Keratinocyte (primary cell): Measurements from ENCODE around the gene FAM83C. TPM values are rescaled to one million over a fixed set of nuclear protein-coding genes. Genes with fewer than 3 reads are reported as not detected.

Experiments
- DNase-seq: peaks from one replicate; pipeline ENCODE4 v3.0.0-alpha.2; 2011; ENCODE audit warnings: low read depth, missing footprints, low spot score
- FAIRE-seq: peaks from 2 replicates; lab custom pipeline; 2011; peaks lifted over from hg19 to GRCh38; lab: Jason Lieb, UNC
- H2AFZ ChIP-seq: 2 replicates; pipeline ENCODE4 v1.6.0; 2012; ENCODE audit warnings: low read length, control low read depth, inconsistent platforms; ENCODE audit not compliant: control insufficient read depth
- H3K27ac ChIP-seq: 2 replicates; pipeline ENCODE4 v1.5.1; 2011; ENCODE audit warnings: low read length; ENCODE audit not compliant: control insufficient read depth, insufficient read depth
- H3K27me3 ChIP-seq: 3 replicates; pipeline ENCODE4 v1.6.0; 2011; ENCODE audit warnings: low read length; ENCODE audit not compliant: control insufficient read depth, insufficient read depth; ENCODE audit errors: extremely low read depth
- H3K36me3 ChIP-seq, 2 experiments: 2 replicates in 1 of 2; 3 replicates in 1 of 2; pipeline ENCODE4 v1.5.1; 2011; ENCODE audit warnings: low read length in 2 of 2, mild to moderate bottlenecking in 1 of 2; ENCODE audit not compliant: control insufficient read depth in 2 of 2, insufficient read depth in 2 of 2; ENCODE audit errors: extremely low read depth in 1 of 2
- H3K4me1 ChIP-seq: 3 replicates; pipeline ENCODE4 v1.5.1; 2011; ENCODE audit warnings: low read length; ENCODE audit not compliant: control insufficient read depth, insufficient read depth; ENCODE audit errors: extremely low read depth
- H3K4me2 ChIP-seq: 3 replicates; pipeline ENCODE4 v1.6.0; 2011; ENCODE audit warnings: low read depth, low read length; ENCODE audit not compliant: control insufficient read depth, insufficient read depth; ENCODE audit errors: extremely low read depth
- H3K4me3 ChIP-seq, 3 experiments: fragments of 200-600 bp in 1 of 3; sonication (generic) in 1 of 3; 2 replicates in 2 of 3; 3 replicates in 1 of 3; pipeline ENCODE4 v1.5.1; 2011 to 2016; ENCODE audit warnings: low read length in 3 of 3, mild to moderate bottlenecking in 3 of 3, control low read depth in 2 of 3, inconsistent platforms in 1 of 3, low read depth in 1 of 3, mixed read lengths in 1 of 3, mixed run types in 1 of 3, moderate library complexity in 1 of 3; ENCODE audit not compliant: control insufficient read depth in 2 of 3, insufficient read depth in 2 of 3; ENCODE audit errors: extremely low read depth in 1 of 3
- H3K79me2 ChIP-seq: 2 replicates; pipeline ENCODE4 v1.6.0; 2012; ENCODE audit warnings: low read length; ENCODE audit not compliant: control insufficient read depth, insufficient read depth
- H3K9ac ChIP-seq: 3 replicates; pipeline ENCODE4 v1.6.0; 2011; ENCODE audit warnings: low read length; ENCODE audit not compliant: control insufficient read depth, insufficient read depth; ENCODE audit errors: extremely low read depth
- H3K9me1 ChIP-seq: 3 replicates; pipeline ENCODE4 v1.6.0; 2011; ENCODE audit warnings: low read length; ENCODE audit not compliant: control insufficient read depth, insufficient read depth; ENCODE audit errors: extremely low read depth
- H3K9me3 ChIP-seq: 2 replicates; pipeline ENCODE4 v1.5.1; 2012; ENCODE audit warnings: low read depth, low read length; ENCODE audit not compliant: control insufficient read depth
- H4K20me1 ChIP-seq: 3 replicates; pipeline ENCODE4 v1.6.0; 2011; ENCODE audit warnings: low read length; ENCODE audit not compliant: control insufficient read depth, insufficient read depth; ENCODE audit errors: extremely low read depth
- CTCF ChIP-seq, 3 experiments: IDR thresholded peaks in 1 of 3; conservative IDR thresholded peaks in 1 of 3; optimal IDR thresholded peaks in 1 of 3; 2 replicates in 2 of 3; 3 replicates in 1 of 3; pipeline versions ENCODE3 to v1.5.1; 2011; ENCODE audit warnings: low read length in 3 of 3, mild to moderate bottlenecking in 3 of 3, moderate library complexity in 2 of 3, control low read depth in 1 of 3, inconsistent platforms in 1 of 3; ENCODE audit not compliant: insufficient read depth in 2 of 3; ENCODE audit errors: extremely low read depth in 1 of 3
- EZH2 ChIP-seq: IDR thresholded peaks from one replicate; pipeline ENCODE4 v1.6.1; 2012; ENCODE audit warnings: inconsistent platforms, mild to moderate bottlenecking, low read length, moderate library complexity
- dilution Hi-C: fragments of 300-500 bp; cut with MboI; formaldehyde crosslinking; loops from one replicate; pipeline ENCODE4 v1.7.0; 2020; ENCODE audit warnings: low sequenced_read_pairs; ENCODE audit not compliant: extremely low pct_ligation_motif_present
- polyA plus RNA-seq, 5 experiments: library from polyadenylated mRNA; depleted of rRNA in 3 of 5; stranded (reverse) in 3 of 5; stranded (forward) in 1 of 5; unstranded in 1 of 5; fragments of >200 nt; gene quantifications; 1 replicate in 1 of 5; 2 replicates in 3 of 5; 3 replicates in 1 of 5; pipeline versions ENCODE4 v1.2.1 to v1.2.3, GENCODE V29; 2011 to 2012; ENCODE audit warnings: missing spikeins in 2 of 5, low read depth in 1 of 5, low replicate concordance in 1 of 5

The FAM83C gene
- polyA plus RNA-seq, 1 donor (not counting 4 experiments of a cell fraction or from before 2014, with no cell fraction given) = 12.4 TPM

GRCh38 chr20:35329435-35330139 lies 37.4 kb upstream of the FAM83C start:
- no peak for DNase-seq
- TF ChIP-seq EZH2 = no peak
- TF ChIP-seq CTCF (optimal IDR thresholded peaks at IDR 0.05 in 1 of 3, IDR thresholded peaks at IDR 0.05 in 1 of 3, conservative IDR thresholded peaks at IDR 0.05 in 1 of 3; ENCODE audit: extremely low read depth in 1 of 3, insufficient read depth in 2 of 3, low read length in 3 of 3) = peak; percentile 76 to 89 (median 85)
- Histone ChIP-seq H3K4me3 (no peak overlapping the region), H3K27me3 (no peaks in the 10 kb centered on the region), H3K9ac (no peak overlapping the region), H3K27ac (peak overlapping the region; percentile 22), H3K36me3 (peaks cover 0 to 4% of the 10 kb centered on the region in 2 experiments), H2AFZ (no peak overlapping the region), H3K9me3 (no peaks in the 10 kb centered on the region), H3K79me2 (no peaks in the 10 kb centered on the region), H3K4me1 (peaks cover 17% of the 10 kb centered on the region), H4K20me1 (no peaks in the 10 kb centered on the region), H3K4me2 (no peak overlapping the region), H3K9me1 (no peaks in the 10 kb centered on the region)
- peak; percentile 5 for FAIRE-seq
- dilution Hi-C loops = no loop called here

- DNase-seq = no peak
- no peak overlapping the region for H3K27ac ChIP-seq
- no peak for FAIRE-seq
- dilution Hi-C loops = no loop called here
- H3K9me3 ChIP-seq = no peaks in the 10 kb centered on the region
- peaks cover 0 to 4% of the 10 kb centered on the region in 2 experiments for H3K36me3 ChIP-seq
- no peak for TF ChIP-seq EZH2
- no peak for TF ChIP-seq CTCF (optimal IDR thresholded peaks at IDR 0.05 in 1 of 3, IDR thresholded peaks at IDR 0.05 in 1 of 3, conservative IDR thresholded peaks at IDR 0.05 in 1 of 3; ENCODE audit: extremely low read depth in 1 of 3, insufficient read depth in 2 of 3, low read length in 3 of 3)
- no peaks in the 10 kb centered on the region for H4K20me1 ChIP-seq
- H3K4me3 ChIP-seq = no peak overlapping the region
- H3K4me2 ChIP-seq = no peak overlapping the region
- peaks cover 17% of the 10 kb centered on the region for H3K4me1 ChIP-seq
- H3K9ac ChIP-seq = no peak overlapping the region
- H3K79me2 ChIP-seq = no peaks in the 10 kb centered on the region
- H3K27me3 ChIP-seq = no peaks in the 10 kb centered on the region
- H3K9me1 ChIP-seq = no peaks in the 10 kb centered on the region
- H2AFZ ChIP-seq = no peak overlapping the region
Measured at GRCh38 chr20:35328689-35329088, 36.5 kb upstream of the FAM83C start.
